VCaP (cell line): Measurements from ENCODE around the gene EAF2.

Source experiments
- H3K27ac ChIP-seq: fragments of 450-650 bp; 2 replicates; pipeline ENCODE4 v1.5.1; 2017
- CTCF ChIP-seq: fragments of 450-650 bp; conservative IDR thresholded peaks from 2 replicates; pipeline ENCODE4 v1.5.1; 2017; ENCODE audit warnings: mild to moderate bottlenecking, moderate library complexity

EAF2 gene

GRCh38 chr3:121863801-121864200 lies 28.8 kb downstream of the EAF2 start:
- TF ChIP-seq CTCF: no peak
- no peak overlapping the region for H3K27ac ChIP-seq

- no peak overlapping the region for H3K27ac ChIP-seq
- no peak for TF ChIP-seq CTCF
These were observed 34.7 kb downstream of the EAF2 start for GRCh38 chr3:121869736-121870135.

- H3K27ac ChIP-seq: no peak overlapping the region
- no peak for TF ChIP-seq CTCF
These were observed 35.7 kb downstream of the EAF2 start for GRCh38 chr3:121870717-121871116.

GRCh38 chr3:121871430-121871829 lies 36.4 kb downstream of the EAF2 start:
- no peak for TF ChIP-seq CTCF

GRCh38 chr3:121878411-121878810 lies 43.4 kb downstream of the EAF2 start:
- no peak for TF ChIP-seq CTCF
- H3K27ac ChIP-seq: no peak overlapping the region

More at GRCh38 chr3:121871430-121871829, 36.4 kb downstream of the EAF2 start:
- H3K27ac ChIP-seq: no peak overlapping the region

GRCh38 chr3:121883507-121883906 lies 48.5 kb downstream of the EAF2 start:
- TF ChIP-seq CTCF: peak; percentile 53; the same call in 1 of the 2 replicates
- no peak overlapping the region for H3K27ac ChIP-seq

GRCh38 chr3:121885386-121885785 lies 50.4 kb downstream of the EAF2 start:
- TF ChIP-seq CTCF: no peak
- H3K27ac ChIP-seq: no peak overlapping the region
